H9 (cell line): ENCODE results near the gene ADAM23. TPM values are rescaled to one million over a fixed set of nuclear protein-coding genes. Genes with fewer than 3 reads are reported as not detected.

Experiments
- DNase-seq: peaks from one replicate; pipeline ENCODE4 v3.0.0-alpha.2; 2017
- H2AFZ ChIP-seq: one replicate; pipeline ENCODE4 v1.6.1; 2013; ENCODE audit warnings: mild to moderate bottlenecking, low read length, control low read depth, moderate library complexity
- H2AK5ac ChIP-seq: 2 replicates; pipeline ENCODE4 v1.6.1; 2013; ENCODE audit warnings: low read length, control low read depth, mixed read lengths; ENCODE audit not compliant: insufficient read length
- H2BK120ac ChIP-seq: one replicate; pipeline ENCODE4 v1.6.1; 2013; ENCODE audit warnings: low read depth, mild to moderate bottlenecking, low read length, control low read depth, inconsistent platforms; ENCODE audit not compliant: poor library complexity, severe bottlenecking
- H2BK12ac ChIP-seq: 2 replicates; pipeline ENCODE4 v1.6.1; 2013; ENCODE audit warnings: low read length, control low read depth, mixed read lengths, low read depth; ENCODE audit not compliant: insufficient read length
- H2BK15ac ChIP-seq: 2 replicates; pipeline ENCODE4 v1.6.1; 2013; ENCODE audit warnings: low read depth, low read length, control low read depth
- H2BK20ac ChIP-seq: one replicate; pipeline ENCODE4 v1.6.1; 2013; ENCODE audit warnings: low read depth, mild to moderate bottlenecking, low read length, control low read depth, inconsistent platforms; ENCODE audit not compliant: poor library complexity, severe bottlenecking
- H2BK5ac ChIP-seq: 2 replicates; pipeline ENCODE4 v1.6.1; 2013; ENCODE audit warnings: low read length, control low read depth, mixed read lengths; ENCODE audit not compliant: insufficient read length
- H3K14ac ChIP-seq: 2 replicates; pipeline ENCODE4 v1.6.1; 2013; ENCODE audit warnings: low read length, control low read depth; ENCODE audit not compliant: insufficient read depth
- H3K18ac ChIP-seq: 2 replicates; pipeline ENCODE4 v1.6.1; 2013; ENCODE audit warnings: low read depth, mild to moderate bottlenecking, mixed read lengths, low read length, control low read depth; ENCODE audit not compliant: insufficient read length
- H3K23ac ChIP-seq: 2 replicates; pipeline ENCODE4 v1.6.1; 2013; ENCODE audit warnings: low read length, control low read depth, mixed read lengths, low read depth; ENCODE audit not compliant: insufficient read length
- H3K23me2 ChIP-seq: 2 replicates; pipeline ENCODE4 v1.6.1; 2013; ENCODE audit warnings: low read depth, mild to moderate bottlenecking, mixed read lengths, low read length, control low read depth; ENCODE audit not compliant: insufficient read length, poor library complexity, severe bottlenecking
- H3K27ac ChIP-seq: 2 replicates; pipeline ENCODE4 v1.5.1; 2013; ENCODE audit warnings: low read length, control low read depth, mixed read lengths, low read depth; ENCODE audit not compliant: insufficient read length
- H3K27me3 ChIP-seq: 2 replicates; pipeline ENCODE4 v1.6.1; 2013; ENCODE audit warnings: low read length, control low read depth, inconsistent platforms; ENCODE audit not compliant: insufficient read depth
- H3K4ac ChIP-seq: 2 replicates; pipeline ENCODE4 v1.6.1; 2013; ENCODE audit warnings: low read depth, mild to moderate bottlenecking, control low read depth, inconsistent platforms, low read length, moderate library complexity
- H3K4me1 ChIP-seq: 2 replicates; pipeline ENCODE4 v1.6.1; 2013; ENCODE audit warnings: low read length, control low read depth, inconsistent platforms; ENCODE audit not compliant: insufficient read depth
- H3K4me2 ChIP-seq: 2 replicates; pipeline ENCODE4 v1.6.1; 2013; ENCODE audit warnings: low read length, control low read depth, mixed read lengths; ENCODE audit not compliant: insufficient read length, insufficient read depth
- H3K56ac ChIP-seq: 2 replicates; pipeline ENCODE4 v1.6.1; 2013; ENCODE audit warnings: low read depth, mild to moderate bottlenecking, mixed read lengths, low read length, control low read depth; ENCODE audit not compliant: insufficient read length
- H3K79me1 ChIP-seq: 2 replicates; pipeline ENCODE4 v1.6.1; 2013; ENCODE audit warnings: low read depth, mild to moderate bottlenecking, moderate library complexity, low read length, control low read depth, inconsistent platforms; ENCODE audit not compliant: insufficient read depth, poor library complexity, severe bottlenecking
- H3K79me2 ChIP-seq: 2 replicates; pipeline ENCODE4 v1.6.1; 2013; ENCODE audit warnings: low read length, control low read depth, inconsistent platforms; ENCODE audit not compliant: insufficient read depth
- H3K9ac ChIP-seq: 2 replicates; pipeline ENCODE4 v1.6.1; 2013; ENCODE audit warnings: low read length, control low read depth, mixed read lengths; ENCODE audit not compliant: insufficient read length; ENCODE audit errors: extremely low read depth
- H3K9me3 ChIP-seq: one replicate; pipeline ENCODE4 v1.6.1; 2013; ENCODE audit warnings: low read depth, low read length, inconsistent platforms; ENCODE audit not compliant: control insufficient read depth
- H3T11ph ChIP-seq: one replicate; pipeline ENCODE4 v1.6.1; 2013; ENCODE audit warnings: mild to moderate bottlenecking, low read length, control low read depth, inconsistent platforms
- H4K20me1 ChIP-seq: one replicate; pipeline ENCODE4 v1.6.1; 2013; ENCODE audit not compliant: control insufficient read depth, insufficient read length, insufficient read depth
- H4K5ac ChIP-seq: 2 replicates; pipeline ENCODE4 v1.6.1; 2013; ENCODE audit warnings: low read depth, mild to moderate bottlenecking, mixed read lengths, low read length, control low read depth; ENCODE audit not compliant: insufficient read length
- H4K8ac ChIP-seq: replicated peaks from 2 replicates; pipeline ENCODE4 v1.6.1; 2013; ENCODE audit warnings: low read length, control low read depth, mixed read lengths, low read depth; ENCODE audit not compliant: insufficient read length
- H4K91ac ChIP-seq: 2 replicates; pipeline ENCODE4 v1.6.1; 2013; ENCODE audit warnings: low read depth, mild to moderate bottlenecking, moderate library complexity, mixed read lengths, low read length, control low read depth; ENCODE audit not compliant: insufficient read length
- H3K27ac Mint-ChIP-seq, 3 experiments: 2 replicates in 2 of 3; 3 replicates in 1 of 3; pipeline ENCODE4 v1.8.0; 2020 to 2021; ENCODE audit warnings: mixed read lengths in 3 of 3, mild to moderate bottlenecking in 1 of 3, moderate library complexity in 1 of 3
- H3K27me3 Mint-ChIP-seq: 2 replicates; pipeline ENCODE4 v1.8.0; 2021; ENCODE audit warnings: low read depth, mild to moderate bottlenecking, moderate library complexity, mixed read lengths
- H3K36me3 Mint-ChIP-seq, 3 experiments: 2 replicates in 2 of 3; 3 replicates in 1 of 3; pipeline ENCODE4 v1.8.0; 2020 to 2021; ENCODE audit warnings: low read depth in 3 of 3, mixed read lengths in 3 of 3; ENCODE audit not compliant: insufficient read depth in 1 of 3
- H3K4me1 Mint-ChIP-seq, 2 experiments: 2 replicates each; pipeline ENCODE4 v1.8.0; 2020; ENCODE audit warnings: mixed read lengths in 2 of 2
- H3K4me3 Mint-ChIP-seq, 2 experiments: 2 replicates in 1 of 2; 3 replicates in 1 of 2; pipeline ENCODE4 v1.8.0; 2020 to 2021; ENCODE audit warnings: mild to moderate bottlenecking in 2 of 2, mixed read lengths in 2 of 2, moderate library complexity in 1 of 2
- H3K9me3 Mint-ChIP-seq, 2 experiments: 2 replicates in 1 of 2; 3 replicates in 1 of 2; pipeline ENCODE4 v1.8.0; 2020; ENCODE audit warnings: mild to moderate bottlenecking in 2 of 2, mixed read lengths in 2 of 2, moderate library complexity in 1 of 2
- total RNA-seq: library from RNA; stranded (reverse); gene quantifications from 2 replicates; pipeline ENCODE4 v1.2.1, GENCODE V29; 2021
- TF ChIP-seq, protein P1 (sequence below): fragments of 200-600 bp; sonication (generic); conservative IDR thresholded peaks from 3 replicates; pipeline ENCODE4 v1.8.0; 2021; ENCODE audit warnings: antibody characterized with exemption, mild to moderate bottlenecking

Gene ADAM23
- total RNA-seq, 1 experiment from 2014 or later: 21.4 TPM

DNA sequence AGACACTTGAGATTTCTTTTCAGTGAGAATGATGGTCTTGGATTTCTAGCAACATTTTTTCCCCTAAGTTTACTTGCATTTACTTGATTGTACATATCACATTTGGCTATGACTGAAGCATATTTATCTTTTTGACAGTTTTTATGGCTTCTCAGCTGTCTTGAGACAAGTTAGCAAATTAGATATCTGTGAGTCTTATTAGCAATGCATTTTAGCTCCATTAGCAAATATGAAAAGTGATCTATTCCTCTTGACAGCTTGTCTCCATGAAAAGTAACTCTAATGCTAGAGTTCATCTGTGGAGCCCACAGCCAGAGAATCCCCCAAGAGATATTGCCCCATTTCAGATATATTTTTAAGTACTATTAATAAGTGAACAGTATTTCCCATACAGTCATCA lies 126.9 kb downstream of the ADAM23 start:
- Mint-ChIP-seq H3K27me3 (no peaks in the 10 kb centered on the region), H3K4me3 (no peak overlapping the region), H3K4me1 (no peaks in the 10 kb centered on the region), H3K36me3 (peaks cover 0 to 10% (median 5%) of the 10 kb centered on the region in 3 experiments; a peak in 4 of 7 replicates), H3K27ac (no peak overlapping the region), H3K9me3 (no peaks in the 10 kb centered on the region)
- no peak overlapping the region for H3K4ac ChIP-seq
- no peaks in the 10 kb centered on the region for H3K23me2 ChIP-seq
- no peak overlapping the region for H3K23ac ChIP-seq
- H2AFZ ChIP-seq: no peak overlapping the region
- H3K14ac ChIP-seq: no peak overlapping the region
- no peak overlapping the region for H4K91ac ChIP-seq
- no peaks in the 10 kb centered on the region for H3K27me3 ChIP-seq
- no peak overlapping the region for H3K56ac ChIP-seq
- H3K18ac ChIP-seq: no peak overlapping the region
- H3K27ac ChIP-seq: no peak overlapping the region
- no peak overlapping the region for H3K4me2 ChIP-seq
- no peaks in the 10 kb centered on the region for H3K79me1 ChIP-seq
- no peaks in the 10 kb centered on the region for H3K4me1 ChIP-seq
- H2BK120ac ChIP-seq: no peak overlapping the region
- H3T11ph ChIP-seq: no peak overlapping the region
- no peak overlapping the region for H3K9ac ChIP-seq
- no peak overlapping the region for H2BK12ac ChIP-seq
- no peak for DNase-seq
- no peak overlapping the region for H2AK5ac ChIP-seq
- TF ChIP-seq, protein P1, sequence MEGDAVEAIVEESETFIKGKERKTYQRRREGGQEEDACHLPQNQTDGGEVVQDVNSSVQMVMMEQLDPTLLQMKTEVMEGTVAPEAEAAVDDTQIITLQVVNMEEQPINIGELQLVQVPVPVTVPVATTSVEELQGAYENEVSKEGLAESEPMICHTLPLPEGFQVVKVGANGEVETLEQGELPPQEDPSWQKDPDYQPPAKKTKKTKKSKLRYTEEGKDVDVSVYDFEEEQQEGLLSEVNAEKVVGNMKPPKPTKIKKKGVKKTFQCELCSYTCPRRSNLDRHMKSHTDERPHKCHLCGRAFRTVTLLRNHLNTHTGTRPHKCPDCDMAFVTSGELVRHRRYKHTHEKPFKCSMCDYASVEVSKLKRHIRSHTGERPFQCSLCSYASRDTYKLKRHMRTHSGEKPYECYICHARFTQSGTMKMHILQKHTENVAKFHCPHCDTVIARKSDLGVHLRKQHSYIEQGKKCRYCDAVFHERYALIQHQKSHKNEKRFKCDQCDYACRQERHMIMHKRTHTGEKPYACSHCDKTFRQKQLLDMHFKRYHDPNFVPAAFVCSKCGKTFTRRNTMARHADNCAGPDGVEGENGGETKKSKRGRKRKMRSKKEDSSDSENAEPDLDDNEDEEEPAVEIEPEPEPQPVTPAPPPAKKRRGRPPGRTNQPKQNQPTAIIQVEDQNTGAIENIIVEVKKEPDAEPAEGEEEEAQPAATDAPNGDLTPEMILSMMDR: no peak
- no peak overlapping the region for H2BK5ac ChIP-seq
- H4K8ac ChIP-seq: no peak overlapping the region
- H3K79me2 ChIP-seq: no peaks in the 10 kb centered on the region
- H2BK15ac ChIP-seq: no peak overlapping the region
- H4K20me1 ChIP-seq: no peaks in the 10 kb centered on the region
- H4K5ac ChIP-seq: no peak overlapping the region
- no peaks in the 10 kb centered on the region for H3K9me3 ChIP-seq
- no peak overlapping the region for H2BK20ac ChIP-seq
